Measurements from ENCODE around the gene APELA. TPM values are rescaled to one million over a fixed set of nuclear protein-coding genes. Genes with fewer than 3 reads are reported as not detected.

APELA gene
- polyA plus RNA-seq (2011; rRNA removed) (not detected in 2 replicates), polyA minus RNA-seq (2011; rRNA and poly(A)+ RNA removed) (not detected in 2 replicates)

- Histone ChIP-seq H3K36me3 (ENCODE audit: control insufficient read depth, insufficient read depth, low read length) (no peaks in the 10 kb centered on the region), H3K4me3 (ENCODE audit: low read depth, low read length) (no peak within 1 kb of the TSS), H3K27me3 (ENCODE audit: control insufficient read depth, insufficient read depth, low read length) (no peaks in the 10 kb centered on the region)
- no peak for DNase-seq (ENCODE audit: low read depth)
- TF ChIP-seq CTCF (IDR thresholded peaks at IDR 0.05; ENCODE audit: insufficient read depth, low read depth, low read length), result no peak
- ChIA-PET CTCF (no interaction called here), POLR2A (no interaction called here)
Observed at GRCh38 chr4:164876700-164877324, at the start of gene APELA. TSS of gene APELA (plus strand) at chr4:164877178. CDS start at chr4:164877332, 154 bp downstream.

- CTCF ChIA-PET, result no interaction called here
- POLR2A ChIA-PET, result no interaction called here
- Histone ChIP-seq H3K4me3 (ENCODE audit: low read depth, low read length) (no peak overlapping the region), H3K36me3 (ENCODE audit: control insufficient read depth, insufficient read depth, low read length) (no peaks in the 10 kb centered on the region), H3K27me3 (ENCODE audit: control insufficient read depth, insufficient read depth, low read length) (no peaks in the 10 kb centered on the region)
- no peak for DNase-seq (ENCODE audit: low read depth)
- TF ChIP-seq CTCF (IDR thresholded peaks at IDR 0.05; ENCODE audit: insufficient read depth, low read depth, low read length), result no peak
Observed at GRCh38 chr4:164828955-164829354, 48.0 kb upstream of the APELA start.

GRCh38 chr4:164846566-164846965 lies 30.4 kb upstream of the APELA start:
- DNase-seq (ENCODE audit: low read depth), result no peak
- Histone ChIP-seq H3K27me3 (ENCODE audit: control insufficient read depth, insufficient read depth, low read length) (no peaks in the 10 kb centered on the region), H3K36me3 (ENCODE audit: control insufficient read depth, insufficient read depth, low read length) (no peaks in the 10 kb centered on the region), H3K4me3 (ENCODE audit: low read depth, low read length) (no peak overlapping the region)
- TF ChIP-seq CTCF (IDR thresholded peaks at IDR 0.05; ENCODE audit: insufficient read depth, low read depth, low read length), result no peak
- ChIA-PET POLR2A (no interaction called here), CTCF (no interaction called here)

- no peak for TF ChIP-seq CTCF (IDR thresholded peaks at IDR 0.05; ENCODE audit: insufficient read depth, low read depth, low read length)
- CTCF ChIA-PET, result no interaction called here
- DNase-seq (ENCODE audit: low read depth), result no peak
- POLR2A ChIA-PET, result no interaction called here
- H3K36me3 ChIP-seq (ENCODE audit: control insufficient read depth, insufficient read depth, low read length), result no peaks in the 10 kb centered on the region
- H3K4me3 ChIP-seq (ENCODE audit: low read depth, low read length), result no peak overlapping the region
- H3K27me3 ChIP-seq (ENCODE audit: control insufficient read depth, insufficient read depth, low read length), result no peaks in the 10 kb centered on the region
Observed at GRCh38 chr4:164847016-164847415, 30.0 kb upstream of the APELA start.

- Histone ChIP-seq H3K4me3 (ENCODE audit: low read depth, low read length) (no peak overlapping the region), H3K36me3 (ENCODE audit: control insufficient read depth, insufficient read depth, low read length) (no peaks in the 10 kb centered on the region), H3K27me3 (ENCODE audit: control insufficient read depth, insufficient read depth, low read length) (no peaks in the 10 kb centered on the region)
- no peak for DNase-seq (ENCODE audit: low read depth)
- ChIA-PET CTCF (interaction anchor here (1.4 kb wide), 1 partner anchor 9 kb away, joined by 3 read pairs; no protein-coding TSS in a partner anchor), POLR2A (no interaction called here)
- no peak for TF ChIP-seq CTCF (IDR thresholded peaks at IDR 0.05; ENCODE audit: insufficient read depth, low read depth, low read length)
Observed at GRCh38 chr4:164847967-164848649, 28.9 kb upstream of the APELA start.
